Esophagus muscularis mucosa (tissue), 4 donors: Measurements from ENCODE around the gene DGKQ. TPM values are rescaled to one million over a fixed set of nuclear protein-coding genes. Genes with fewer than 3 reads are reported as not detected.

Experiments used
- DNase-seq: peaks from one replicate; pipeline ENCODE4 v3.0.0-alpha.2; 2017; ENCODE audit errors: extremely low spot score
- H3K27ac ChIP-seq, 4 donors: fragments of 200-600 bp; sonication (generic); replicated peaks in 1 of 4; 1 replicate in 3 of 4; 2 replicates in 1 of 4; pipeline ENCODE4 v1.5.1; 2016 to 2019; ENCODE audit warnings: mild to moderate bottlenecking in 1 of 4
- H3K27me3 ChIP-seq, 4 donors: fragments of 200-600 bp; sonication (generic); one replicate each; pipeline versions ENCODE4 v1.5.1 to v1.6.0; 2016 to 2019
- H3K36me3 ChIP-seq, 4 donors: fragments of 200-600 bp; sonication (generic); one replicate each; pipeline ENCODE4 v1.5.1; 2016 to 2019
- H3K4me1 ChIP-seq, 4 donors: fragments of 200-600 bp; sonication (generic); one replicate each; pipeline ENCODE4 v1.5.1; 2016 to 2019
- H3K4me3 ChIP-seq, 4 donors: fragments of 200-600 bp; sonication (generic); 1 replicate in 2 of 4; 2 replicates in 2 of 4; pipeline ENCODE4 v1.5.1; 2016 to 2019; ENCODE audit warnings: mild to moderate bottlenecking in 4 of 4, moderate library complexity in 1 of 4
- H3K9me3 ChIP-seq, 4 donors: fragments of 200-600 bp; sonication (generic); 1 replicate in 3 of 4; 2 replicates in 1 of 4; pipeline ENCODE4 v1.5.1; 2016 to 2019
- EP300 ChIP-seq: sonication (generic); formaldehyde crosslinking; IDR thresholded peaks from one replicate; pipeline ENCODE4 v1.6.1; 2017; ENCODE audit warnings: antibody characterized with exemption
- POLR2A ChIP-seq: fragments of 450-650 bp; IDR thresholded peaks from one replicate; pipeline ENCODE4 v1.6.1; 2017; ENCODE audit warnings: antibody characterized with exemption, moderate library complexity, mild to moderate bottlenecking, low read depth
- POLR2AphosphoS5 ChIP-seq, 2 donors: sonication (generic); formaldehyde crosslinking; IDR thresholded peaks; one replicate each; pipeline ENCODE4 v1.6.1; 2017; ENCODE audit warnings: antibody characterized with exemption in 2 of 2
- WGBS: methylation state at CpG from one replicate; pipeline ENCODE4 v1.1.5; 2018; 5-methylcytosine and 5-hydroxymethylcytosine counted together
- intact Hi-C: fragments of 100-400 bp; cut with DNase I; formaldehyde crosslinking; loops from one replicate; pipeline ENCODE4 v1.15.1; 2023
- total RNA-seq, 4 donors: library from RNA; depleted of rRNA; stranded (reverse); fragments of >200 nt; gene quantifications; one replicate each; pipeline versions ENCODE4 v1.1.0 to v1.2.1, GENCODE V29; 2016
- TF ChIP-seq, protein P1 (sequence below), 3 experiments: fragments of 200-600 bp in 2 of 3; fragments of 450-650 bp in 1 of 3; sonication (generic) in 2 of 3; IDR thresholded peaks; one replicate each; pipeline ENCODE4 v1.5.1; 2017 to 2019; ENCODE audit warnings: antibody characterized with exemption in 3 of 3, mild to moderate bottlenecking in 2 of 3, moderate library complexity in 1 of 3

The DGKQ gene
- total RNA-seq, 4 donors from 2014 or later: 7.5 to 11.9 (median 9.9) TPM

DNA sequence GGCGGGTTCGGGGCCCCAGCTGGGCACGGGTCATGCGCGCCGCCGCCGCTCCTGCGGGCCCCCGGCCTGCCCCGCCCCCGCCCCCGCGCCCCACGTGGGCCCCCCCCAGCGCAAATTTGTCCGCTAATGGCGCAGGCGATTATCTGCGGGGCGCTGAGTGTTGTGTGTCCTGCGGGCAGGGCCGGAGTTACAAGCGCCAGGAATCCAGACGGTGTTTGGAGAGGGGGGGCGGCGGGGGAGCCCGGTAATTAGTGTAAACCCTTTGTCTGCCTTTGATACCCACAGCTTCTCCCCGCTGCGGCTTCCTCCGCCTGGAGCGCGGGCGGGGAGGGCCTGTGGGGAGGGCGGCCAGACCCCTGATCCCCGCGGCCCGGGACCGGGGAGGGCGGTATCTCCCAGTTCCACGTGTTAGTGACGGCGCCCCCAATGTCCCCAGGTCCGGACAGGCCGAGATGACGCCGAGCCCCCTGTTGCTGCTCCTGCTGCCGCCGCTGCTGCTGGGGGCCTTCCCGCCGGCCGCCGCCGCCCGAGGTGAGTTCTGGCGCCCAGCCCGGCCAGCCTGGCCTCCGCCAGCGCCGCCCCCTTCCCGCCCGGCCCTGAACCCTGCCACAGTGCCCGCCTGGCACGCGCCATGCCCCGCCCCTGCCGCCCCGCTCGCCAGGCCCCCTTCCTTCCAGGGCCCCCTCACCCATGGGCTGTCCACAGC is 38.8 kb upstream of the DGKQ start:
- Histone ChIP-seq H3K9me3 (no peaks in the 10 kb centered on the region), H3K27ac (peak overlapping the region in 3 of 4 donors; percentile 26 to 44 (median 34)), H3K27me3 (peaks cover 0 to 16% (median under 1%) of the 10 kb centered on the region in 4 donors), H3K4me1 (peaks cover 26 to 60% (median 48%) of the 10 kb centered on the region in 4 donors), H3K4me3 (peak overlapping the region; percentile 66 to 78 (median 74)), H3K36me3 (no peaks in the 10 kb centered on the region)
- WGBS: 0% methylated on average over 8 of the region's 69 CpGs
- intact Hi-C loops: loop anchor here (5.0 kb wide), 1 partner anchor 35 kb away; no protein-coding TSS in a partner anchor
- TF ChIP-seq EP300: no peak
- no peak for DNase-seq

DNA sequence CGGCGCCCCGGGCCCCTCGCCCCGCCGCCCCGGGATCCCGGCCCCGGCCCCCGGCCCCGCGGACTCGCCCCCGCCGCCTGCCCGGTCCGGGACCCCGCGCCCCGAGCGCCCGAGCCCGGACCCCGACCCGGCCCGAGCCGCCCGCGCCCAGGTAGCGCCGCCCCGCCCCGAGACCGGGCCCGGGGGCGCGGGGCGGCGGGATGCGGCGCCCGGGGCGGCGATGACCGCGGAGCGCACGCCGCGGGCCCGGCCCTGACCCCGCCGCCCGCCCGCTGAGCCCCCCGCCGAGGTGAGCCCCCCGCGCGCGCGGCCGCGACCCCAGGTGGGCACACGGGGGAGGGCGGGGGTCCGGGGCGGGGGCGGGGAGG is 38.3 kb upstream of the DGKQ start:
- Histone ChIP-seq H3K27ac (peak overlapping the region in 1 of 4 donors; percentile 85), H3K36me3 (no peaks in the 10 kb centered on the region), H3K4me1 (peaks cover 26 to 60% (median 48%) of the 10 kb centered on the region in 4 donors), H3K9me3 (no peaks in the 10 kb centered on the region), H3K4me3 (peak overlapping the region; percentile 66 to 78 (median 74)), H3K27me3 (peaks cover 0 to 21% (median 3%) of the 10 kb centered on the region in 4 donors)
- intact Hi-C loops: loop anchor here (5.0 kb wide), 1 partner anchor 36 kb away; no protein-coding TSS in a partner anchor
- TF ChIP-seq POLR2A (no peak), POLR2AphosphoS5 (IDR thresholded peaks at IDR 0.05) (no peak), EP300 (no peak)
- TF ChIP-seq, protein P1, sequence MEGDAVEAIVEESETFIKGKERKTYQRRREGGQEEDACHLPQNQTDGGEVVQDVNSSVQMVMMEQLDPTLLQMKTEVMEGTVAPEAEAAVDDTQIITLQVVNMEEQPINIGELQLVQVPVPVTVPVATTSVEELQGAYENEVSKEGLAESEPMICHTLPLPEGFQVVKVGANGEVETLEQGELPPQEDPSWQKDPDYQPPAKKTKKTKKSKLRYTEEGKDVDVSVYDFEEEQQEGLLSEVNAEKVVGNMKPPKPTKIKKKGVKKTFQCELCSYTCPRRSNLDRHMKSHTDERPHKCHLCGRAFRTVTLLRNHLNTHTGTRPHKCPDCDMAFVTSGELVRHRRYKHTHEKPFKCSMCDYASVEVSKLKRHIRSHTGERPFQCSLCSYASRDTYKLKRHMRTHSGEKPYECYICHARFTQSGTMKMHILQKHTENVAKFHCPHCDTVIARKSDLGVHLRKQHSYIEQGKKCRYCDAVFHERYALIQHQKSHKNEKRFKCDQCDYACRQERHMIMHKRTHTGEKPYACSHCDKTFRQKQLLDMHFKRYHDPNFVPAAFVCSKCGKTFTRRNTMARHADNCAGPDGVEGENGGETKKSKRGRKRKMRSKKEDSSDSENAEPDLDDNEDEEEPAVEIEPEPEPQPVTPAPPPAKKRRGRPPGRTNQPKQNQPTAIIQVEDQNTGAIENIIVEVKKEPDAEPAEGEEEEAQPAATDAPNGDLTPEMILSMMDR (IDR thresholded peaks at IDR 0.05): no peak
- no peak for DNase-seq
- WGBS: no CpG with 5 or more reads among the region's 69 CpGs

DNA sequence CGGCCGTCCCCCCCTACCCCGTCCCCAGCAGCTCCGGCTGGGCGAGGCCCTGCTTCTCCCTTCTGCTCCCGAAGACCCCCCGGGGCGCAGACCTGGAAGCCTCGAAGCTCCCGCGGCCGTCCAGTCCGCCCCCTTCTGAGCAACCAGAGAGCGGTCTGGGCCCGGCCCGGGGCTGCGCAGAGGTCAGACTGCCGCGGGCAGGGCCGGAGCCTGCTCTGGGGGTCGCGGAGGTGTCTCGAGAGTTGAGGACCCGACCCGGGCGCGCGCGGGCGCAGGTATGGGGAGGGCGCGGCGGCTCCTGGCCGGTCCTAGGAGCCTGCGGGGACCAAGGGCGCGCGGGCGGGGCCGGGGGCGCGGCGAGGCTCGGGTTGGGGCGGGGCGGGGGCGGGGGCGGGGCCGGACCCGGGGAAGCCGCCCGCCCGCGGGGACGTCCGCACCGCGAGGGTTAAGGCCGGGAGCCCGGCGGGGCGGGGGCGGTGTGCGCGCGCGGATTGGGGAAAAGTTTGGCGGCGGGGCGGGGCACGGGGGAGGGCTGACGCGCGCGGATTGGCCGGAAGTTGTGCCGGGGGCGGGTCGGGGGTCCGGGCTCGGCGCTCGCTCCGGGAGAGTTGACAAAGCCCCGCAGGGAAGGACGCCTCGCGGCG is 37.8 kb upstream of the DGKQ start, which contains the start of gene FGFRL1:
Gene FGFRL1, plus strand, starts transcription at position 605 of the 644 bp plus-strand sequence. CDS start 860 bp downstream, outside the sequence.
- Histone ChIP-seq H3K27ac (peak within 1 kb of the TSS; percentile 73 to 85 (median 82)), H3K27me3 (peaks cover 0 to 26% (median 4%) of the 10 kb centered on the region in 4 donors), H3K36me3 (no peaks in the 10 kb centered on the region), H3K9me3 (no peaks in the 10 kb centered on the region), H3K4me3 (peak within 1 kb of the TSS; percentile 66 to 78 (median 74)), H3K4me1 (peaks cover 26 to 60% (median 48%) of the 10 kb centered on the region in 4 donors)
- 0% methylated on average over 1 of the region's 89 CpGs for WGBS
- intact Hi-C loops: loop anchor here (5.0 kb wide), 1 partner anchor 36 kb away; no protein-coding TSS in a partner anchor
- peak; percentile 97 for DNase-seq
- TF ChIP-seq POLR2A (no peak), EP300 (no peak), POLR2AphosphoS5 (IDR thresholded peaks at IDR 0.05) (no peak)
- TF ChIP-seq, protein P1 (IDR thresholded peaks at IDR 0.05): no peak

DNA sequence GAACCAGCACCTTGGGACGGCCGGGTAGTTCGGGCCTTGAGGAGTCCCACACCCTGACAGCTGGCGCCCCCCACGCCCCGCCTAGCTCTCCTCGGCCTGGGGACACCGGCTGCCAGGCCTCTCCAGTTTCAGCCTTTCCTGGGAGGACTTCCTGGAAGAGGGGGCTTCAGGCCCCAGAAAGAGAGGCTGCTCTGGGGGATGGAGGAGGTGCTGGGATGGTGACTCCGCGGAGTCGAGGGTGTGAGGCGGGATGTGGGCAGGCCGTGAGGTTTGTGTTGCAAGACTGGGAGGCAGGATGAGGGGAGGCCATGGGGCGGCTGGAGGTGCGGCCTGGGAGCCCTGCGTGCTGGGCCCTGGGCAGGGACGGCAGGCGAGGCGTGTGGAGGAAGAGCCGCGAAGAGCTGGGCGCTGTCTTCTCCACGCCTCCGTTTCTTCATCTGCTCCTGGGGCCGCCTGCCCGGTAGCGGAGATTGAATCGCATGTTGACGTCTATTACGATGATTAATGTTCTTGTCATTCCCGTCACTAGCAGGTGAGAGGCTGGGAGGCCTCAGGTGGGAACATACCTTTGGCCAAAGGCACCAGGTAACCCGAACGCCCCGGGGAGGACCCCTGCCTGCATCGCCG is 37.1 kb upstream of the DGKQ start:
- Histone ChIP-seq H3K36me3 (no peaks in the 10 kb centered on the region), H3K4me3 (peak overlapping the region; percentile 66 to 78 (median 74)), H3K27me3 (peaks cover 0 to 32% (median 7%) of the 10 kb centered on the region in 4 donors), H3K27ac (peak overlapping the region; percentile 73 to 85 (median 82)), H3K9me3 (no peaks in the 10 kb centered on the region), H3K4me1 (peaks cover 26 to 57% (median 44%) of the 10 kb centered on the region in 4 donors)
- WGBS: 0% methylated on average over 4 of the region's 36 CpGs
- TF ChIP-seq EP300 (no peak), POLR2A (peak; percentile 20), POLR2AphosphoS5 (IDR thresholded peaks at IDR 0.05) (peak; percentile 11 to 32)
- TF ChIP-seq, protein P1 (IDR thresholded peaks at IDR 0.05): no peak
- intact Hi-C loops: loop anchor here (5.0 kb wide), 1 partner anchor 37 kb away; no protein-coding TSS in a partner anchor
- DNase-seq: no peak
